ENCODE data around the gene CD79B. TPM values are rescaled to one million over a fixed set of nuclear protein-coding genes. Genes with fewer than 3 reads are reported as not detected.

CD79B gene
- total and polyA plus RNA-seq, 8 donors = 1.8 to 3.5 (median 2.2) TPM

DNA sequence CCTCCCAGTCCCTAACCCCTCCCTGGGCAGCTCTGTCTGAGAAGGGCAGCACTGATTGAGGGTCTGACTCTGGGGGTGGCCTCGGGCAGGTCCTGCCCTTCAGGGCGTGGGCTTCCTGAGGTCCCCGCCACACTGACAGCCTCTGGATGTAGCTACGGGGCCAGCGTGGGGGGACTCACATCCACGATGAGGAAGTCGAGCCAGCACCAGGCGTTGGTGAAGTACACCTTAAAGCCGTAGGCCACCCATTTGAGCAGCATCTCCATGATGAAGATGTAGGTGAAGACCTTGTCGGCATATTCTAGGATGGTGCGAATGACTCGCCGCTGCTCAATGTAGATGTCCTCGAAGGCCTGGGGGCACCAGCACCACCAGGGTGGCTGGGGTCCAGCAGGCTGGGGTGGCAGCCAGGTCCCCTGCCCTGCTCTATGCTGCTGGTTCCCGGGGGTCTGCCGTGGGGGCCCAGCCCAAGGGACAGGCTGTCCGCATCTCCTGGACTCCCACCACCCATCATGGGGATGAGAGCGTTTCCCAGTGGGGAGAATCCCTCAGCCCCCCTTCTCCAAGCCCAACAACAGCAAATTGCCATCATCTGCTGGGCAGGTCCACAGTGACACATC is 15.7 kb upstream of the CD79B start:
- no peak for DNase-seq
- intact Hi-C loops (cut with DNase I) = no loop called here
- TF ChIP-seq, protein P1, sequence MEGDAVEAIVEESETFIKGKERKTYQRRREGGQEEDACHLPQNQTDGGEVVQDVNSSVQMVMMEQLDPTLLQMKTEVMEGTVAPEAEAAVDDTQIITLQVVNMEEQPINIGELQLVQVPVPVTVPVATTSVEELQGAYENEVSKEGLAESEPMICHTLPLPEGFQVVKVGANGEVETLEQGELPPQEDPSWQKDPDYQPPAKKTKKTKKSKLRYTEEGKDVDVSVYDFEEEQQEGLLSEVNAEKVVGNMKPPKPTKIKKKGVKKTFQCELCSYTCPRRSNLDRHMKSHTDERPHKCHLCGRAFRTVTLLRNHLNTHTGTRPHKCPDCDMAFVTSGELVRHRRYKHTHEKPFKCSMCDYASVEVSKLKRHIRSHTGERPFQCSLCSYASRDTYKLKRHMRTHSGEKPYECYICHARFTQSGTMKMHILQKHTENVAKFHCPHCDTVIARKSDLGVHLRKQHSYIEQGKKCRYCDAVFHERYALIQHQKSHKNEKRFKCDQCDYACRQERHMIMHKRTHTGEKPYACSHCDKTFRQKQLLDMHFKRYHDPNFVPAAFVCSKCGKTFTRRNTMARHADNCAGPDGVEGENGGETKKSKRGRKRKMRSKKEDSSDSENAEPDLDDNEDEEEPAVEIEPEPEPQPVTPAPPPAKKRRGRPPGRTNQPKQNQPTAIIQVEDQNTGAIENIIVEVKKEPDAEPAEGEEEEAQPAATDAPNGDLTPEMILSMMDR (IDR thresholded peaks at IDR 0.05) = no peak
- no peak overlapping the region for H3K4me3 ChIP-seq
- no peak overlapping the region for H3K27ac ChIP-seq
- ATAC-seq = no peak
- no peaks in the 10 kb centered on the region for H3K27me3 ChIP-seq
- H3K4me1 ChIP-seq = peaks cover 0 to 12% of the 10 kb centered on the region in 2 donors
- H3K9me3 ChIP-seq = no peaks in the 10 kb centered on the region
- H3K36me3 ChIP-seq = no peaks in the 10 kb centered on the region

DNA sequence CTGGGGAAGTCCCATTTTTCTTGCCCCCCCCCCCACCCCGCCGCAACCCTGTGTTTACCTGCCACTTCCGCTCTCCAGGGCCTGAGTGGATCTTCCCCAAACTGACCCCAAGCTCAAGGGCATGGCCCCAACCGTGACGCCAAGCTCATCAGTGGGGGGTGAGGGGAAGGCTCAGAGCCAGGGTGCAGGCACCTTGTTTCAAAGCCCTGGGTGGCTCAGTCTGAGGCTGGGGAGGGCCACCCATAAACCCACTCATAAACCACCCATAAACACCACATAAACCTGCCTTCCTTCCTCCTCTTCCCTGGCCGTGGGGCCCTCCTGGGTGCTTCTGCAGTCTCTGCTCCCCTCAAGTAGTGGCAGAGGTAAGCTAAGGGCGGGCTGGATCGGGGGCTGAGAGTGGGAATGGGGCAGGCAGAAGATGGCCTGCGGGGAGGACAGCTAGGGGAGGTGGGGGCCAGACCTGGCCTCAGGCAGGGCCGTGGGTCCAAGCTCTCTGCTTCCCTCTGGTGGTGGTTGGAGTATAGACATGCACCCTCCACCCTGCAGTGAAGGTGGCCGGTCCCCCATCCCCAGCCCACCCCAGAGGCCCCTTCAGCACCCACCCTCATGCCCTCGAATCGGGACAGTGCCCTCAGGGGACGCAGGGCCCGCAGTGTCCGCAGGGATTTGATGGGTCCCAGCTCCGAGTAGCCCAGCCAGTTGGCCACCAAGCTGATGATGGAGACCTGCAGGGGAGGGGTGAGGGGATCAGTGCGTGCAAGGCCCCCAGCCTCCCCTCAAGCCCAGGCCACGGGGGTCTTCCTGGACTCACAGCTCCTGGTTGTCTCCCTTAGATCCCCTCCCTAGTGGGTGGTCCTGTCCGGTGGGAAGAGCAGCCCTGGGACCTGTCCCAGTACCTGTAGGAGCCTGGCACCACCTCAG is 14.6 kb upstream of the CD79B start:
- no peak overlapping the region for H3K4me3 ChIP-seq
- H3K27me3 ChIP-seq = no peaks in the 10 kb centered on the region
- intact Hi-C loops (cut with DNase I) = no loop called here
- DNase-seq (peak; percentile 20 to 84 (median 50)), ATAC-seq (peak; percentile 89)
- TF ChIP-seq, protein P1 (IDR thresholded peaks at IDR 0.05) = peak; percentile 77 to 84
- no peaks in the 10 kb centered on the region for H3K36me3 ChIP-seq
- no peaks in the 10 kb centered on the region for H3K9me3 ChIP-seq
- no peak overlapping the region for H3K27ac ChIP-seq
- H3K4me1 ChIP-seq = peaks cover 0 to 12% of the 10 kb centered on the region in 2 donors

DNA sequence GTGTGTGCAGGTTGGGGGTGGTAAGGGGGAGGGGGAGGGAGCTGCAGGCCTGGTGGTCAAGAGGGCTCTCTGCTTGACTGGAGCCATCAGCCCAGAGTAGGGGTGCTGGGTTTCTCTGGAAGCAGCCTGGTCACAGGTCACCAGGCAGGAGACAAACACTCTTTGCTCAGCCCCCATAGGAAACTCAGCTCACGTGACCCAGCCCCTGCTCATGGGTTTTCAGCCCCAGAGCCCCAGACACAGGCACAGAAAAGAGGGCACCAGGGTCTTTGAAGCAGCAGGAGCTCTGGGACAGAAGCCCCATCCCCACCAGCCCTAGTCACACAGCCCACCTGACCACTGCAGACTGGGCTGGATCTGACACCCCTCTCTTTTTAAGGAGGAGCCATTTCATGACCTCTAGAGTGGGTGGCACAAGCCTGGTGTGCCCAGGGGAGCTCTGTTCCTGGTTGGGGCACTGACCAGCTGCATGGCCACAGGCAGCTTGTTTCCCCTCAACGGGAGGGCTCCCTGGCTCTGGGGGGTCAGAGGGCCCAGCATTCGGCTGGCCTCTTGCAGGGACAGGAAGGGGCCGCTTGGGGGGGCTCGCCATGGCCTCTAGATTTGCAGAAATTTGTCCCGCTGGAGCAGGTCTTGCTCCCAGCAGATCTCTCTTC is 13.8 kb upstream of the CD79B start:
- Histone ChIP-seq H3K27ac (no peak overlapping the region), H3K27me3 (no peaks in the 10 kb centered on the region), H3K4me3 (no peak overlapping the region), H3K36me3 (no peaks in the 10 kb centered on the region), H3K4me1 (peaks cover 0 to 12% of the 10 kb centered on the region in 2 donors), H3K9me3 (no peaks in the 10 kb centered on the region)
- TF ChIP-seq, protein P1 (IDR thresholded peaks at IDR 0.05) = no peak
- DNase-seq (no peak), ATAC-seq (no peak)
- intact Hi-C loops (cut with DNase I) = no loop called here

DNA sequence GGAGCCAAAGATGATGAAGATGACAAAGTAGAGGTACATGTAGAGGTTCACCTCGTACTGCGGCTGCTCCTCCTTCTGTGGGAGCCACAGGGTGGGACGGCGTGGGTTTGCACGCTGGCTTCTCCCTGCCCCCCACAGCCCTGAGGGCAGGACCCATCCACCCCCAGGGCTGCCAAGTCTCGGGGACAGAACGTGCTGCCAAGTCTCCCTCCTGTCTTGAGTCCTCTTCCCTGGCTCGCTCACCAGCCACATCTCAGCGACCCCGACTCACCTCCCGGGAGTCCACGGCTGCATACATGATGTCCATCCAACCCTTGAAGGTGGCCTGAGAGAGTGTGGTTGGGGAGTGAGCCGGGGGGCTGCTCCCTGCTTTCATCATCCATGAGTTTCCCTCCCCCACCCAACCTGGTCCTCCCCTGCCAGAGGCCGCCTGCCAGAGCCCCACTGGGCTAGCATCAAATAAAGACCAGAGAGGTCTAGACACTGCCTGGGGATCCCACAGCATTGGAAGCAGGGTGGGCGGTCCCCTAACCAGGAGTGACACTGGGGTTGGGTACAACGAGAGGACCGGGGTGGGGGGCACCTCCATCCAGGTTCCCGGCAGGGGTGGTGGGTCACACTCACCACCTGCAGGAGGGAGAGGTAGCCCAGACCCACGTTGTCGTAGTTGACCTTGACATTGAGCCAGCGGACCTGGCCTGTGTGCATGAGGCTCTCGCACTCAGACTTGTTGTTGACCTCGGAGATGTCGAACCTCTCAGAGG is 12.8 kb upstream of the CD79B start:
- Histone ChIP-seq H3K4me3 (no peak overlapping the region), H3K36me3 (no peaks in the 10 kb centered on the region), H3K9me3 (no peaks in the 10 kb centered on the region), H3K27ac (no peak overlapping the region), H3K4me1 (peaks cover 0 to 12% of the 10 kb centered on the region in 2 donors), H3K27me3 (no peaks in the 10 kb centered on the region)
- ATAC-seq (no peak), DNase-seq (no peak)
- TF ChIP-seq, protein P1 (IDR thresholded peaks at IDR 0.05) = no peak
- intact Hi-C loops (cut with DNase I) = no loop called here

Data from left lung (tissue), 10 donors.